Tibial nerve (tissue), 4 donors: Measurements from ENCODE around the gene FBXL7. TPM values are rescaled to one million over a fixed set of nuclear protein-coding genes. Genes with fewer than 3 reads are reported as not detected.

Experiments used
- DNase-seq, 2 donors: peaks; one replicate each; pipeline ENCODE4 v3.0.0-alpha.2; 2019; ENCODE audit warnings: low spot score in 2 of 2
- H3K27ac ChIP-seq, 4 donors: fragments of 200-600 bp; sonication (generic) in 3 of 4; one replicate each; pipeline ENCODE4 v1.5.1; 2017 to 2019; ENCODE audit warnings: mild to moderate bottlenecking in 1 of 4
- H3K27me3 ChIP-seq, 2 donors: fragments of 200-600 bp; sonication (generic) in 1 of 2; one replicate each; pipeline versions ENCODE4 v1.5.1 to v1.6.0; 2017 to 2019
- H3K36me3 ChIP-seq, 3 donors: fragments of 200-600 bp; sonication (generic); one replicate each; pipeline ENCODE4 v1.5.1; 2018 to 2019
- H3K4me1 ChIP-seq, 4 donors: fragments of 200-600 bp; sonication (generic) in 3 of 4; one replicate each; pipeline ENCODE4 v1.5.1; 2017 to 2019
- H3K4me3 ChIP-seq, 4 donors: fragments of 200-600 bp; sonication (generic) in 3 of 4; one replicate each; pipeline ENCODE4 v1.5.1; 2017 to 2019; ENCODE audit warnings: mild to moderate bottlenecking in 1 of 4, moderate library complexity in 1 of 4
- H3K9me3 ChIP-seq, 4 donors: fragments of 200-600 bp; sonication (generic) in 3 of 4; one replicate each; pipeline ENCODE4 v1.5.1; 2017 to 2019
- EP300 ChIP-seq, 2 donors: sonication (generic); formaldehyde crosslinking; IDR thresholded peaks; one replicate each; pipeline ENCODE4 v1.6.1; 2017; ENCODE audit warnings: antibody characterized with exemption in 2 of 2, mild to moderate bottlenecking in 1 of 2
- POLR2A ChIP-seq, 2 donors: fragments of 450-650 bp; IDR thresholded peaks; one replicate each; pipeline ENCODE4 v1.6.1; 2017; ENCODE audit warnings: antibody characterized with exemption in 2 of 2, mild to moderate bottlenecking in 2 of 2, moderate library complexity in 2 of 2
- WGBS, 2 donors: methylation state at CpG; one replicate each; pipeline ENCODE4 v1.1.5; 2018; 5-methylcytosine and 5-hydroxymethylcytosine counted together
- total RNA-seq, 4 donors: library from RNA; depleted of rRNA; stranded (reverse); fragments of >200 nt; gene quantifications; one replicate each; pipeline ENCODE4 v1.1.0, GENCODE V29; 2016
- TF ChIP-seq, protein P1 (sequence below), 5 experiments: fragments of 200-600 bp in 3 of 5; fragments of 450-650 bp in 2 of 5; sonication (generic) in 3 of 5; IDR thresholded peaks; one replicate each; pipeline ENCODE4 v1.5.1; 2016 to 2019; ENCODE audit warnings: antibody characterized with exemption in 5 of 5, mild to moderate bottlenecking in 3 of 5, moderate library complexity in 2 of 5

The FBXL7 gene
- total RNA-seq, 4 donors from 2014 or later = 33.6 to 54.5 (median 40.9) TPM

DNA sequence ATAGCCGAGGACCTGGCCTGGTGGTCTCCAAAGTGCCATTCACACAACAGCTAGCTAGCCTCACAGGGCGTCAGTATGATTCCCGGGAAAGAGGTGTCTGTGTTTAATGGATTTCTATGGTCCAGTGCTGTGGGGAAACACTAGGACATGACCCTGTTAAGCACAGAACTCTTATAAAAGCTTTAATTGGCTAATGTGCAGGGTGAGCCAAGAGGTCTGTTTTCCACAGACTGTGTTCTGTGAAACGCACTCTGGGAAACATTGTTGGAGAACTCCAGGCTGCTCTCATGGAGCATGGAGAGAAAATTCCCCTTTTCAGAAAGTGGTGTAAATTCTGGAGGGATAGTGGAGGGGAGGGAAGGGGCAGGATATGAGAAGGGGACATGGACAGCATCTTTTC is 331.4 kb downstream of the FBXL7 start:
- no peaks in the 10 kb centered on the region for H3K9me3 ChIP-seq
- H3K27me3 ChIP-seq = no peaks in the 10 kb centered on the region
- DNase-seq = no peak
- H3K4me3 ChIP-seq = no peak overlapping the region
- H3K36me3 ChIP-seq = no peaks in the 10 kb centered on the region
- 82 to 87% methylated on average over 4 of the region's 4 CpGs for WGBS, 2 donors
- TF ChIP-seq, protein P1, sequence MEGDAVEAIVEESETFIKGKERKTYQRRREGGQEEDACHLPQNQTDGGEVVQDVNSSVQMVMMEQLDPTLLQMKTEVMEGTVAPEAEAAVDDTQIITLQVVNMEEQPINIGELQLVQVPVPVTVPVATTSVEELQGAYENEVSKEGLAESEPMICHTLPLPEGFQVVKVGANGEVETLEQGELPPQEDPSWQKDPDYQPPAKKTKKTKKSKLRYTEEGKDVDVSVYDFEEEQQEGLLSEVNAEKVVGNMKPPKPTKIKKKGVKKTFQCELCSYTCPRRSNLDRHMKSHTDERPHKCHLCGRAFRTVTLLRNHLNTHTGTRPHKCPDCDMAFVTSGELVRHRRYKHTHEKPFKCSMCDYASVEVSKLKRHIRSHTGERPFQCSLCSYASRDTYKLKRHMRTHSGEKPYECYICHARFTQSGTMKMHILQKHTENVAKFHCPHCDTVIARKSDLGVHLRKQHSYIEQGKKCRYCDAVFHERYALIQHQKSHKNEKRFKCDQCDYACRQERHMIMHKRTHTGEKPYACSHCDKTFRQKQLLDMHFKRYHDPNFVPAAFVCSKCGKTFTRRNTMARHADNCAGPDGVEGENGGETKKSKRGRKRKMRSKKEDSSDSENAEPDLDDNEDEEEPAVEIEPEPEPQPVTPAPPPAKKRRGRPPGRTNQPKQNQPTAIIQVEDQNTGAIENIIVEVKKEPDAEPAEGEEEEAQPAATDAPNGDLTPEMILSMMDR (IDR thresholded peaks at IDR 0.05) = no peak
- TF ChIP-seq POLR2A (IDR thresholded peaks at IDR 0.05) (no peak), EP300 (IDR thresholded peaks at IDR 0.05) (no peak)
- H3K4me1 ChIP-seq = peaks cover 0 to 28% (median 4%) of the 10 kb centered on the region in 4 donors
- H3K27ac ChIP-seq = no peak overlapping the region

DNA sequence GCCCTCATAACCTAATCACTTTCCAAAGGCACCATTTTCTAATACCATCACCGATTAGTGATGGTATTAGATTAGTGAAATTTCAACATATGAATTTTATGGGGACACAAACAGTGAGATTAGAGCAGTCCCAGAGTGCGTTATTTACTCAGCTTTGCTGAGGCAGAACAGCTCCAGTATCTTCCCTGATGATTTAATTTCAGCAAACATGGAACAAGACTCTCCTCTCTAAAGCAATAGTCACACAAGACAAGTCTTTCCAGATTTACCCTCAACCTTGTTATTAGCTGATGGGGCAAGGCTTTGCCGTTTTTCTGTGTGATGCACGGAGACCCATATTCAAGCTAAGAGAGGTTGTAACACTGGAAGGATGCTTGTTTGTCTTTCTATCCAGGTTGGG is 333.4 kb downstream of the FBXL7 start:
- Histone ChIP-seq H3K4me1 (peaks cover 0 to 39% (median 4%) of the 10 kb centered on the region in 4 donors), H3K36me3 (no peaks in the 10 kb centered on the region), H3K4me3 (no peak overlapping the region), H3K9me3 (no peaks in the 10 kb centered on the region), H3K27ac (no peak overlapping the region), H3K27me3 (no peaks in the 10 kb centered on the region)
- TF ChIP-seq POLR2A (IDR thresholded peaks at IDR 0.05) (no peak), EP300 (IDR thresholded peaks at IDR 0.05) (no peak)
- TF ChIP-seq, protein P1 (IDR thresholded peaks at IDR 0.05) = no peak
- WGBS, 2 donors = 85 to 90% methylated on average over 4 of the region's 4 CpGs
- DNase-seq = no peak

DNA sequence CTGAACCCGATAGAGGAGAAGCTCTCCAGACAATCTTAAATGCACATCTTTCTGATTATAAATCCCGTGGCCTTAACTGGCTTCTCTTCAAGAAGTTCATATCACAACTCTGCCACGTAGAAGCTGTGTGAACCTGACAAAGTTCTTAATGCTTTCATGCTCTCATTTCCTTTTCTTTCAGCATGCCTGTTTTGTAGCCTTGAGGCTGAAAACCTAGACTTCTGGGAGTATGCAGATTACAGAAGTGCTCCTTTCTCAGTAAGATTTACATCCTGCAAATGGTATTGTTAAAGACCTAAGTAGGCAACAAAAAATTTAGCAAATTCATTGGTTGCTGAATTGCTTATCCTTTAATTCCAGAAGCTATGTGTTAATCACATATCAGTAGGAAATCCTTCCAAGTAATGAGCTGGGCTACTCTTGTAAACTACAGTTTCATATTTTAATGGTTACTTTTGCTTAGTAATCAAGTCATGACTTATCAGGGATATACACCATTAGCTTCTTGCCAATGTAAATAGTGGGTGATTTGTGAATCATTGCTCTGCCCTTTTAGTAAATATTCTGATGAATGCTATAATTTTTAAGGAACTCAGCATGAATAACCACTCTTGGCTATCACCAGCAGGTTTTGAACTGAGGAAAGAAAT is 334.7 kb downstream of the FBXL7 start:
- DNase-seq = no peak
- H3K4me1 ChIP-seq = peaks cover 0 to 39% (median 4%) of the 10 kb centered on the region in 4 donors
- no peaks in the 10 kb centered on the region for H3K9me3 ChIP-seq
- H3K27ac ChIP-seq = no peak overlapping the region
- TF ChIP-seq POLR2A (IDR thresholded peaks at IDR 0.05) (no peak), EP300 (IDR thresholded peaks at IDR 0.05) (no peak)
- TF ChIP-seq, protein P1 (IDR thresholded peaks at IDR 0.05) = no peak
- H3K36me3 ChIP-seq = no peaks in the 10 kb centered on the region
- H3K4me3 ChIP-seq = no peak overlapping the region
- H3K27me3 ChIP-seq = no peaks in the 10 kb centered on the region
- 51 to 57% methylated on average over 3 of the region's 3 CpGs for WGBS, 2 donors

DNA sequence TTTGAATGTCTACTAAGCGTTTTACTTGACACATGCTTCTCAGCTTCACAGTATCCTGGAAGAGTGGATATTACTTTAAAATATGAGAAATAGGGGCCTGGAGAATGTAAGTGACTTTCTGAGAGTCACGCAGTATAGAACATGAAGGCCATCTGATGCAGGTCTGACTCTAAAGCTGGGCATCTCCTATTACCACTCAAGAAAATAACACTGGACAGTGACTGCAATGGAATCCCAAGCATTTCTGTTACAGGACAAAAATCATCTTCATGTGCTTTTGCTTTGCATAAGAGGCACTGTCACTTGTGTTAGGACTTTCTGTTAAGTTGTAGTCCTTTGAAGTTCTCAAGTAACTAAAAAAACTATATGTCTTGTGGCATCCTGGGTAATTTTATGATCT is 335.5 kb downstream of the FBXL7 start:
- TF ChIP-seq EP300 (IDR thresholded peaks at IDR 0.05) (no peak), POLR2A (IDR thresholded peaks at IDR 0.05) (no peak)
- TF ChIP-seq, protein P1 (IDR thresholded peaks at IDR 0.05) = no peak
- Histone ChIP-seq H3K27me3 (no peaks in the 10 kb centered on the region), H3K9me3 (no peaks in the 10 kb centered on the region), H3K4me1 (peaks cover 0 to 39% (median 4%) of the 10 kb centered on the region in 4 donors), H3K27ac (no peak overlapping the region), H3K36me3 (no peaks in the 10 kb centered on the region), H3K4me3 (no peak overlapping the region)
- WGBS, 2 donors = 82 to 87% methylated on average over 2 of the region's 2 CpGs
- DNase-seq = no peak

DNA sequence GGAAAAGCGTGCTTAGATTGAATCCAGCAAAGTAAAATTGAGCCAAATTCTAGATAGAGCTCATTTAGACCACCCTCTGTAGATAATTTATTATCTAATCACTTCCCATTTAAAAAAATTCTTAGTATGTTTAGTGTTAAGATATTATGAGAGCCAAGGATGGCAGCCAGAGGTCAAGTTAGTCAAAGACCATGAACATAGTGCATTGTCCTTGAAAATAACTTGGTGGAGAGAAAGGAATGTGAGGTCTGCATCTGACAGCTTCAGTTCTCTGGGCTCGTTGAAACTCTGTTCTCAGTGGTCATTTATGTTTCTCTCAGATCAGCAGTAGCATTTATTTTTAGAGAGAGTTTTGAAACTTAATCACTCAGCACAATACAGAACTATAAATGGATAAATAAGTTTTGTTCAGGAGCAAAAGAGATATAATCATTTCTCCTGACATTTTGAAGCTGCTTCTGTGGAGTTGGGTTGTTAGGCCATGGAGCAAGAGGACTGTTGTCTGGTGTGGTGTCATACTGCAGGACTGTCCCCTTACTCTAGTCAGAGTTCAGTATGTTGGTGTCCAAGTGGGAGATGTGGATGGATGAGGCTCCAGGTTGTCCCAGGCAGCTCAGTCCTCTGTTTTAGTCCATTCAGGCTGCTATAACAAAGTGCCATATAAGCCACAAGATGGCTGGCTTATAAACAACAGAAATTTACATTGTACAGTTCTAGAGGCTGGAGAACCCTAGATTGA is 337.7 kb downstream of the FBXL7 start:
- no peak overlapping the region for H3K4me3 ChIP-seq
- H3K27me3 ChIP-seq = no peaks in the 10 kb centered on the region
- WGBS, 2 donors = 23 to 24% methylated on average over 2 of the region's 2 CpGs
- TF ChIP-seq, protein P1 (IDR thresholded peaks at IDR 0.05) = no peak
- TF ChIP-seq EP300 (IDR thresholded peaks at IDR 0.05) = no peak
- TF ChIP-seq POLR2A (IDR thresholded peaks at IDR 0.05) = no peak
- peaks cover 0 to 5% (median 0%) of the 10 kb centered on the region in 4 donors for H3K9me3 ChIP-seq
- H3K4me1 ChIP-seq = peaks cover 0 to 29% (median 4%) of the 10 kb centered on the region in 4 donors
- no peak overlapping the region for H3K27ac ChIP-seq
- DNase-seq = no peak
- peaks cover 0 to 7% (median 0%) of the 10 kb centered on the region in 3 donors for H3K36me3 ChIP-seq
